ENCODE measurements around the gene VSTM4.

GRCh38 chr10:49151025-49151445 is 35.7 kb upstream of the VSTM4 start:
- TF ChIP-seq CTCF (IDR thresholded peaks at IDR 0.05), result no peak
- no peak for TF ChIP-seq SMAD3 (CRISPR knock-in tag; IDR thresholded peaks at IDR 0.05; ENCODE audit: borderline replicate concordance)
- no peak for TF ChIP-seq FOXP4 (CRISPR knock-in tag; IDR thresholded peaks at IDR 0.05)
- TF ChIP-seq, protein P1, sequence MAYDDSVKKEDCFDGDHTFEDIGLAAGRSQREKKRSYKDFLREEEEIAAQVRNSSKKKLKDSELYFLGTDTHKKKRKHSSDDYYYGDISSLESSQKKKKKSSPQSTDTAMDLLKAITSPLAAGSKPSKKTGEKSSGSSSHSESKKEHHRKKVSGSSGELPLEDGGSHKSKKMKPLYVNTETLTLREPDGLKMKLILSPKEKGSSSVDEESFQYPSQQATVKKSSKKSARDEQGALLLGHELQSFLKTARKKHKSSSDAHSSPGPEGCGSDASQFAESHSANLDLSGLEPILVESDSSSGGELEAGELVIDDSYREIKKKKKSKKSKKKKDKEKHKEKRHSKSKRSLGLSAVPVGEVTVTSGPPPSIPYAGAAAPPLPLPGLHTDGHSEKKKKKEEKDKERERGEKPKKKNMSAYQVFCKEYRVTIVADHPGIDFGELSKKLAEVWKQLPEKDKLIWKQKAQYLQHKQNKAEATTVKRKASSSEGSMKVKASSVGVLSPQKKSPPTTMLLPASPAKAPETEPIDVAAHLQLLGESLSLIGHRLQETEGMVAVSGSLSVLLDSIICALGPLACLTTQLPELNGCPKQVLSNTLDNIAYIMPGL (CRISPR knock-in tag; IDR thresholded peaks at IDR 0.05), result no peak
- TF ChIP-seq ATF6 (CRISPR knock-in tag; IDR thresholded peaks at IDR 0.05), result no peak
- no peak for TF ChIP-seq SMAD4 (CRISPR knock-in tag; IDR thresholded peaks at IDR 0.05)
- TF ChIP-seq, protein P2, sequence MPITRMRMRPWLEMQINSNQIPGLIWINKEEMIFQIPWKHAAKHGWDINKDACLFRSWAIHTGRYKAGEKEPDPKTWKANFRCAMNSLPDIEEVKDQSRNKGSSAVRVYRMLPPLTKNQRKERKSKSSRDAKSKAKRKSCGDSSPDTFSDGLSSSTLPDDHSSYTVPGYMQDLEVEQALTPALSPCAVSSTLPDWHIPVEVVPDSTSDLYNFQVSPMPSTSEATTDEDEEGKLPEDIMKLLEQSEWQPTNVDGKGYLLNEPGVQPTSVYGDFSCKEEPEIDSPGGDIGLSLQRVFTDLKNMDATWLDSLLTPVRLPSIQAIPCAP (CRISPR knock-in tag; IDR thresholded peaks at IDR 0.05), result no peak
- no peak for TF ChIP-seq ATF1 (CRISPR knock-in tag; IDR thresholded peaks at IDR 0.05)
- TF ChIP-seq JUN (CRISPR knock-in tag; IDR thresholded peaks at IDR 0.05), result no peak
- TF ChIP-seq CBFB (CRISPR knock-in tag; IDR thresholded peaks at IDR 0.05; ENCODE audit: low read depth), result no peak

Data from WTC11 (cell line).